Stimulated activated naive CD8-positive, alpha-beta T cell treated with anti-CD3 and anti-CD28 coated beads, Interleukin-15, Interleukin-2, amounts not matched to agents 100 ng/mL and 50 ng/mL, for 24 hours (primary cell): ENCODE measurements around the gene ZNF41.

Source experiments
- H3K27ac Mint-ChIP-seq: one replicate; pipeline ENCODE4 v1.8.0; 2021; ENCODE audit warnings: mild to moderate bottlenecking, mixed read lengths
- H3K27me3 Mint-ChIP-seq: one replicate; pipeline ENCODE4 v1.8.0; 2021; ENCODE audit warnings: mixed read lengths
- H3K36me3 Mint-ChIP-seq: one replicate; pipeline ENCODE4 v1.8.0; 2021; ENCODE audit warnings: low read depth, mixed read lengths
- H3K4me1 Mint-ChIP-seq: one replicate; pipeline ENCODE4 v1.8.0; 2021; ENCODE audit warnings: low read depth, mixed read lengths
- H3K4me3 Mint-ChIP-seq: one replicate; pipeline ENCODE4 v1.8.0; 2021; ENCODE audit warnings: mild to moderate bottlenecking, mixed read lengths
- H3K9me3 Mint-ChIP-seq: one replicate; pipeline ENCODE4 v1.8.0; 2021; ENCODE audit warnings: mixed read lengths

ZNF41 gene

GRCh38 chrX:47460561-47460960 is 22.5 kb downstream of the ZNF41 start:
- H3K27ac Mint-ChIP-seq: no peak overlapping the region
- H3K27me3 Mint-ChIP-seq: no peaks in the 10 kb centered on the region
- H3K4me1 Mint-ChIP-seq: peaks cover 5% of the 10 kb centered on the region
- no peak overlapping the region for H3K4me3 Mint-ChIP-seq
- H3K9me3 Mint-ChIP-seq: no peaks in the 10 kb centered on the region
- peaks cover 48% of the 10 kb centered on the region for H3K36me3 Mint-ChIP-seq

DNA sequence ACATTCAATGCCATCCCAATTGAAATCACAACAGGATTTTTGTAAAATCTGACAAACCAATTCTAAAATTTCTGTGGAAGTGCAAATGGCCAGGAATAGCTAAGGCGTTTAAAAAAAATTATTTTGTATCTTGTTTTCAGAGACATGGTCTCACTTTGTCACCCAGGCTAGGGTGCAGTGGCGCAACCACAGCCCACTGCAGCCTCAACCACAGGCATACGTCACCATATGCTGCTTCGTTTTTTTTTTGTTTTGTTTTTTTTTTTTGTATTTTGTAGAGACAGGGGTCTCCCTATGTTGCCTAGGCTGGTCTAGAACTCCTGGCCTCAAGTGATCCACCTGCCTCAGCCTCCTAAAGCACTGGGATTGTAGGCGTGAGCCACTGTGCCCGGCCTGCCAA is 24.5 kb downstream of the ZNF41 start:
- Mint-ChIP-seq H3K4me1 (peaks cover 5% of the 10 kb centered on the region), H3K36me3 (peaks cover 51% of the 10 kb centered on the region), H3K27me3 (no peaks in the 10 kb centered on the region), H3K4me3 (no peak overlapping the region), H3K27ac (no peak overlapping the region), H3K9me3 (no peaks in the 10 kb centered on the region)

GRCh38 chrX:47456080-47456479 is 26.9 kb downstream of the ZNF41 start:
- H3K4me3 Mint-ChIP-seq: no peak overlapping the region
- H3K36me3 Mint-ChIP-seq: peaks cover 65% of the 10 kb centered on the region
- H3K27me3 Mint-ChIP-seq: no peaks in the 10 kb centered on the region
- no peak overlapping the region for H3K27ac Mint-ChIP-seq
- H3K9me3 Mint-ChIP-seq: no peaks in the 10 kb centered on the region
- H3K4me1 Mint-ChIP-seq: peaks cover 5% of the 10 kb centered on the region

DNA sequence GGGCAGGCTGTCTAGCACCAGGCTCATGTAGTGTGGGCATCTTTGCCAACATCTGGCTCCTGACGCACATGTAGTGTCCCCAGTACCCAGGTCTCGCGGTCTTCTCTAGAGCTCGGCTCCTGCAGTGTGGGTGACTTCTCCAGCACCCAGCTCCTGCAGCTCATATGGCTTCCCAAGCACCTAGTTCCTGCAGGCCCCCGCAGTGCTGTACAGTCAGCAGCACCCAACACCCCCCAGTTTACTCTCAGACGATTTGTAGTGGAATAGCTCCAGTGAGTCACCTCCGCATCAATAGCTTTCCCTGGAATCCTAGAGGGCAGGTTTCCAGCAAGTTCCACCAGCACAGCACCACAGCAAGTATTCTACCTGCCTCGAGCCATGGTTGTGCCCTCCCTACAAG is 30.9 kb downstream of the ZNF41 start:
- Mint-ChIP-seq H3K36me3 (peaks cover 88% of the 10 kb centered on the region), H3K4me3 (no peak overlapping the region), H3K4me1 (no peaks in the 10 kb centered on the region), H3K9me3 (peaks cover 26% of the 10 kb centered on the region), H3K27ac (no peak overlapping the region), H3K27me3 (no peaks in the 10 kb centered on the region)

- H3K4me3 Mint-ChIP-seq: no peak overlapping the region
- H3K36me3 Mint-ChIP-seq: peaks cover 77% of the 10 kb centered on the region
- no peaks in the 10 kb centered on the region for H3K27me3 Mint-ChIP-seq
- H3K9me3 Mint-ChIP-seq: peaks cover 30% of the 10 kb centered on the region
- no peaks in the 10 kb centered on the region for H3K4me1 Mint-ChIP-seq
- no peak overlapping the region for H3K27ac Mint-ChIP-seq
These were observed 34.7 kb downstream of the ZNF41 start for GRCh38 chrX:47448165-47448806.

- Mint-ChIP-seq H3K27me3 (no peaks in the 10 kb centered on the region), H3K4me1 (no peaks in the 10 kb centered on the region), H3K4me3 (no peak overlapping the region), H3K9me3 (peaks cover 30% of the 10 kb centered on the region), H3K36me3 (peaks cover 70% of the 10 kb centered on the region), H3K27ac (no peak overlapping the region)
These were observed 35.4 kb downstream of the ZNF41 start for GRCh38 chrX:47447607-47448006.

GRCh38 chrX:47446971-47447370 is 36.1 kb downstream of the ZNF41 start:
- no peak overlapping the region for H3K27ac Mint-ChIP-seq
- no peaks in the 10 kb centered on the region for H3K27me3 Mint-ChIP-seq
- H3K9me3 Mint-ChIP-seq: peaks cover 31% of the 10 kb centered on the region
- no peak overlapping the region for H3K4me3 Mint-ChIP-seq
- H3K4me1 Mint-ChIP-seq: no peaks in the 10 kb centered on the region
- peaks cover 64% of the 10 kb centered on the region for H3K36me3 Mint-ChIP-seq

DNA sequence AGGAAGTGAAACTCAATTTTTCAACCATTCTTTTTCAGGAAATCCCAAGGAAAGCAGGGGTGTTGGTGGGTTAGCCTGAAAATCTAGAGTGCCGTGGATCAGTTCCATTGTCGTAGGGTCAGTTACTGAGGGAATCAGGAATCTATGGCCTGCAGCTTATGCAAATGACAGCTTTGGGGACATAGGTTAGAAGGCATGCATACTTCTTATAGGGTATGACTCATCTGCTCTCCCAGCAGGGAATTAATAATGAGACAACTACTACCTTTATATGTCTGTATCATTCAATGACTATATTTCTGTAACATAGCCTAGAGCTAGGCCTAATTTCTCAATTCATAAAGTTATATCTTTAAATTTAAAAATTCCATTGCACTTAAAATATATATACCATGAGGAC is 36.6 kb downstream of the ZNF41 start:
- H3K27ac Mint-ChIP-seq: no peak overlapping the region
- H3K9me3 Mint-ChIP-seq: peaks cover 34% of the 10 kb centered on the region
- H3K4me3 Mint-ChIP-seq: no peak overlapping the region
- peaks cover 60% of the 10 kb centered on the region for H3K36me3 Mint-ChIP-seq
- H3K27me3 Mint-ChIP-seq: no peaks in the 10 kb centered on the region
- H3K4me1 Mint-ChIP-seq: no peaks in the 10 kb centered on the region

- H3K27me3 Mint-ChIP-seq: no peaks in the 10 kb centered on the region
- no peaks in the 10 kb centered on the region for H3K9me3 Mint-ChIP-seq
- no peak overlapping the region for H3K27ac Mint-ChIP-seq
- no peaks in the 10 kb centered on the region for H3K4me1 Mint-ChIP-seq
- H3K36me3 Mint-ChIP-seq: no peaks in the 10 kb centered on the region
- no peak overlapping the region for H3K4me3 Mint-ChIP-seq
These were observed 52.1 kb downstream of the ZNF41 start for GRCh38 chrX:47430925-47431324.

DNA sequence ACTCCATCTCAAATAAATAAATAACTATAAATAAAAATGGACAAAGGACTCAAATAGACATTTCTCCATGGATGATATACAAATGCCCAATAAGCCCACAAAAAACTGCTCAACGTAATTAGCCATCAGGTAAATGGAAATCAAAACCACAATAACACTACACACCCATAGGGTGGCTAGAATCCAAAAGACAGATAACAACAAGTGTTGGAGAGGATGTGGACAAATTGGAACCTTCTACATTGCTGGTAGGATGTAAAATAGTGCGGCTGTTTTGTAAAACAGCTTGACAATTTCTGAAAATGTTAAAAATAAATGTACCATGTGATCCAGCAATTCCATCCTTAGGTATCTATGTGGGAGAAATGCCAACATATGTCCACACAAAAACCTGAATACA is 60.6 kb downstream of the ZNF41 start:
- Mint-ChIP-seq H3K27ac (no peak overlapping the region), H3K36me3 (peaks cover 9% of the 10 kb centered on the region), H3K9me3 (peaks cover 15% of the 10 kb centered on the region), H3K27me3 (no peaks in the 10 kb centered on the region), H3K4me1 (no peaks in the 10 kb centered on the region), H3K4me3 (no peak overlapping the region)

DNA sequence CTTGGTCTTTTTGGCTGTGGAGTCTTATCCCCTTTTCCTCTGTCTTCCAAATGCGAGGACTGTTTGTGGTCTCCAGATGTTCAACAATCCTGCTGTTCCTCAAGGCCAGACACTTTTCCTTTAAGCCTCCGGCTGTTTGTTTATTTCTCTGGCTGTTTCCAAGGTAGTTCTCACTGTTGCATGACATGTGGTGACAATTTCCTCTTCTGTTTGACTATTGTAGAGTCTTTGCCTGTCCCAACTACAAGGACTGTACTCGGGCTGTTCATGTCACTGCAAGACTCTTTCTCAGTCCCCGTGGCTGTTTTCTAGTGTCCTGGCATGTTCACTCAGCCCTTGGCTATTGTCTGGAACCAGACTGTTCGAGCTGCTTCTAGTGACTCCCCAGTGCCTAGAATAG is 62.1 kb downstream of the ZNF41 start:
- peaks cover 9% of the 10 kb centered on the region for H3K36me3 Mint-ChIP-seq
- no peaks in the 10 kb centered on the region for H3K27me3 Mint-ChIP-seq

DNA sequence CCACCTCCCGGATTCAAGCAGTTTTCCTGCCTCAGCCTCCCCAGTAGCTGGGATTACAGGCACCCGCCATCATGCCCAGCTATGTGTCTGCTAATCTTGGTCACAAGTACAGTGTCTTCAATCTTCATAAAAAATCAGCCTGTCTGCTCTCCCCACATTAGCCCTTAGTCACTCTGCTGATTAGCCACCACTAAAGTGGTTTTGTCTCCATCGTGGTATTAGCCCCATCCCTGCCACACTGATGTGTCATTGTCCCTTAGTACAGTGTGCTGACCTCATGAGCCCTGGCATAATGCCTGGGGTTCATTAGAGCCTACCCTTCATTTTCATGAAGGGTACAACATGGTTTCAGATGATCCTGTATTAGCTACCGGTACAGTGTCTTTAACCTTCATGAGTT is 62.8 kb downstream of the ZNF41 start:
- peaks cover 19% of the 10 kb centered on the region for H3K9me3 Mint-ChIP-seq
- peaks cover 9% of the 10 kb centered on the region for H3K36me3 Mint-ChIP-seq
- H3K27ac Mint-ChIP-seq: no peak overlapping the region
- H3K4me3 Mint-ChIP-seq: no peak overlapping the region
- no peaks in the 10 kb centered on the region for H3K27me3 Mint-ChIP-seq
- no peaks in the 10 kb centered on the region for H3K4me1 Mint-ChIP-seq

More for the DNA sequence above, 62.1 kb downstream of the ZNF41 start:
- Mint-ChIP-seq H3K4me3 (no peak overlapping the region), H3K4me1 (no peaks in the 10 kb centered on the region), H3K27ac (no peak overlapping the region), H3K9me3 (peaks cover 19% of the 10 kb centered on the region)

DNA sequence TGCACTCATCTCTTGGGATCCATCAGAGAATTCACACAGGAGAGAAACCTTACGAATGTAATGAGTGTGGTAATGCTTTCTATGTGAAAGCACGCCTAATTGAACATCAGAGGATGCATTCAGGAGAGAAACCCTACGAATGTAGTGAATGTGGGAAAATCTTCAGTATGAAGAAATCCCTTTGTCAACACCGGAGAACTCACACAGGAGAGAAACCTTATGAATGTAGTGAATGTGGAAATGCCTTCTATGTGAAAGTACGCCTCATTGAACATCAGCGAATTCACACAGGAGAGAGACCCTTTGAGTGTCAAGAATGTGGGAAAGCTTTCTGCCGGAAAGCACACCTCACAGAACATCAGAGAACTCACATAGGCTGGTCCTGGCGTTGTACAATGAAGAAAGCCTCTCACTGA is 69.8 kb downstream of the ZNF41 start:
- Mint-ChIP-seq H3K9me3 (peaks cover 13% of the 10 kb centered on the region), H3K27ac (no peak overlapping the region), H3K36me3 (peaks cover 35% of the 10 kb centered on the region), H3K27me3 (no peaks in the 10 kb centered on the region), H3K4me3 (no peak overlapping the region), H3K4me1 (no peaks in the 10 kb centered on the region)
